Esophagus muscularis mucosa (tissue), 4 donors: ENCODE data around the gene SNX8.

Experiments
- EP300 ChIP-seq: sonication (generic); formaldehyde crosslinking; IDR thresholded peaks from one replicate; pipeline ENCODE4 v1.6.1; 2017; ENCODE audit warnings: antibody characterized with exemption
- POLR2AphosphoS5 ChIP-seq, 2 donors: sonication (generic); formaldehyde crosslinking; IDR thresholded peaks; one replicate each; pipeline ENCODE4 v1.6.1; 2017; ENCODE audit warnings: antibody characterized with exemption in 2 of 2
- TF ChIP-seq, protein P1 (sequence below), 3 experiments: fragments of 200-600 bp in 2 of 3; fragments of 450-650 bp in 1 of 3; sonication (generic) in 2 of 3; IDR thresholded peaks; one replicate each; pipeline ENCODE4 v1.5.1; 2017 to 2019; ENCODE audit warnings: antibody characterized with exemption in 3 of 3, mild to moderate bottlenecking in 2 of 3, moderate library complexity in 1 of 3

DNA sequence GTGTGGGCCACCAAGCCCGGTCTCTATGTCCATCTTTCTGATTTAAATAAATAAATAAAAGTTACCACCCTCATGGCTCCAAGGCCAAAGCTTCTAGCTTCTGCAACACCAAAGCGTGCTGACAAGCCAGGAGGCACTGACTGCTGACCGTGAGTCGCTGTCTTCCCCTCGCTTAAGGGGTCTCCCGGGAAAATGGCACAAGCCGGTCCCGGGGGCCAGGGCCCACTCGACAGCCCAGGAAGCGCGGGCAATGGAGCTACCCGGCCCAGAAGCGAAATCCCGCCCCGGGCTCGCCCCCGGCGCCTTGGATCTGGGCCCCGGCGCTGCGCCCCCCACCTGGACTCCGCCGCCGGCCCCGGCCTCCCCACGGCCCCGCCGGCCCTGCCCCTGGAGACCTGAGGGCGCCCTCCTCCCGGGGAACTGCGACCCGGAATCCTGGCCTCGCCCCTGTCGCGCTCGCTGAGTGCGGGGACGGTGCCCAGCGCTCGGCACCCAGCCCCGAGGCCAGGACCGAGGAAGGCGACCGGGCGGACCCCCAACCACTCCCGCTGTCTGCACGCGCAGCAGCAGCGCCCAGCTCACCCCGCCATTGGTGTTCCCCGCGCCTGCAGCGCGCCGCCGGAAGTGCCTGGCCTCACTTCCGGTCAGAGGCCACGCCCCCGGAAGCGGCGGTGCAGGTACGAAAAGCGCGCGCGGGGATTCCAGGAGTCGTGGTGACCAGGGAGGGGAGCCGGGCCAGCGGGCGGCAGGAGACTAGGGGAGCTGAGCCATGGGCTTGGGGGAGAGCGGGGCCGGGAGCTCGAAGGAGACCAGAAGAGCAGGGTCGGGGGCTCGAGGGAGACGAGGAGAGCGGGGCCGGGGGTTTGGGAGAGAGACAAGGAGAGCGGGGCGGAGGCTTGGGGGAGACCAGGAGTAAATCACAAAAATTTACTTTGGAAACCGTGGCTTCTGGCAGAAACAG, 72.4 kb downstream of the SNX8 start, which contains the start of the genes MRM2 and NUDT1:
- TF ChIP-seq, protein P1, sequence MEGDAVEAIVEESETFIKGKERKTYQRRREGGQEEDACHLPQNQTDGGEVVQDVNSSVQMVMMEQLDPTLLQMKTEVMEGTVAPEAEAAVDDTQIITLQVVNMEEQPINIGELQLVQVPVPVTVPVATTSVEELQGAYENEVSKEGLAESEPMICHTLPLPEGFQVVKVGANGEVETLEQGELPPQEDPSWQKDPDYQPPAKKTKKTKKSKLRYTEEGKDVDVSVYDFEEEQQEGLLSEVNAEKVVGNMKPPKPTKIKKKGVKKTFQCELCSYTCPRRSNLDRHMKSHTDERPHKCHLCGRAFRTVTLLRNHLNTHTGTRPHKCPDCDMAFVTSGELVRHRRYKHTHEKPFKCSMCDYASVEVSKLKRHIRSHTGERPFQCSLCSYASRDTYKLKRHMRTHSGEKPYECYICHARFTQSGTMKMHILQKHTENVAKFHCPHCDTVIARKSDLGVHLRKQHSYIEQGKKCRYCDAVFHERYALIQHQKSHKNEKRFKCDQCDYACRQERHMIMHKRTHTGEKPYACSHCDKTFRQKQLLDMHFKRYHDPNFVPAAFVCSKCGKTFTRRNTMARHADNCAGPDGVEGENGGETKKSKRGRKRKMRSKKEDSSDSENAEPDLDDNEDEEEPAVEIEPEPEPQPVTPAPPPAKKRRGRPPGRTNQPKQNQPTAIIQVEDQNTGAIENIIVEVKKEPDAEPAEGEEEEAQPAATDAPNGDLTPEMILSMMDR (IDR thresholded peaks at IDR 0.05) = no peak
- TF ChIP-seq POLR2AphosphoS5 (IDR thresholded peaks at IDR 0.05) = peak; percentile 86
- no peak for TF ChIP-seq EP300
